Loucy (cell line): Measurements from ENCODE around the gene NODAL.

ENCODE experiments used
- CTCF ChIP-seq: fragments of 200-600 bp; sonication (generic); conservative IDR thresholded peaks from 2 replicates; pipeline ENCODE4 v1.5.1; 2014; ENCODE audit warnings: mild to moderate bottlenecking, antibody characterized with exemption, low read length
- EZH2phosphoT487 ChIP-seq: fragments of 200-600 bp; IDR thresholded peaks from 2 replicates; pipeline ENCODE4 v1.6.1; 2018; ENCODE audit warnings: antibody characterized with exemption, mild to moderate bottlenecking, moderate library complexity, borderline replicate concordance

- TF ChIP-seq CTCF (no peak), EZH2phosphoT487 (no peak)
Measured at GRCh38 chr10:70440296-70441160, 953 bp downstream of the NODAL start.
